ENCODE results near the gene GNL1. TPM values are rescaled to one million over a fixed set of nuclear protein-coding genes. Genes with fewer than 3 reads are reported as not detected.

Gene GNL1
- total and polyA plus RNA-seq, 2 of the 8 experiments (the other 6 are each of a cell fraction or from before 2014, with no cell fraction given) = 42.4 to 67.8 TPM

GRCh38 chr6:30493643-30494250, 62.5 kb downstream of the GNL1 start (continued):
- TF ChIP-seq ATF2 (IDR thresholded peaks at IDR 0.05; ENCODE audit: low read length) (no peak), POLR2AphosphoS5 (IDR thresholded peaks at IDR 0.05; ENCODE audit: low read depth, low read length) (no peak), KDM1A (IDR thresholded peaks at IDR 0.05; ENCODE audit: borderline replicate concordance, low read length) (no peak), EP300 (IDR thresholded peaks at IDR 0.05; ENCODE audit: borderline replicate concordance in 1 of 2, low read depth in 2 of 2, low read length in 2 of 2) (no peak), PHF8 (conservative IDR thresholded peaks at IDR 0.05; ENCODE audit: low read depth, low read length) (no peak), ZNF274 (IDR thresholded peaks at IDR 0.05; ENCODE audit: borderline replicate concordance, extremely low read depth, low read length) (no peak), SP4 (IDR thresholded peaks at IDR 0.05; ENCODE audit: low read length) (no peak), SP2 (IDR thresholded peaks at IDR 0.05; ENCODE audit: low read length) (no peak), CREB1 (IDR thresholded peaks at IDR 0.05) (0 out of 2 replicates have a peak, but pooled peaks have one; percentile 30), CHD1 (IDR thresholded peaks at IDR 0.05; ENCODE audit: low read depth, low read length) (no peak), RFX5 (IDR thresholded peaks at IDR 0.05; ENCODE audit: borderline replicate concordance, low read depth, low read length) (peak; percentile 36; the same call in 1 of the 2 replicates), SIX5 (IDR thresholded peaks at IDR 0.05; ENCODE audit: low read depth, low read length) (no peak), FOSL1 (IDR thresholded peaks at IDR 0.05; ENCODE audit: insufficient read depth, low read depth, low read length) (no peak), TEAD4 (IDR thresholded peaks at IDR 0.05; ENCODE audit: low read depth, low read length) (no peak), HDAC6 (IDR thresholded peaks at IDR 0.05; ENCODE audit: low read depth, low read length) (no peak), CBX5 (IDR thresholded peaks at IDR 0.05; ENCODE audit: low read depth, low read length) (no peak), CHD2 (IDR thresholded peaks at IDR 0.05; ENCODE audit: low read length) (no peak), BRCA1 (IDR thresholded peaks at IDR 0.05; ENCODE audit: low read depth, low read length) (no peak)
- TF ChIP-seq, protein P1, sequence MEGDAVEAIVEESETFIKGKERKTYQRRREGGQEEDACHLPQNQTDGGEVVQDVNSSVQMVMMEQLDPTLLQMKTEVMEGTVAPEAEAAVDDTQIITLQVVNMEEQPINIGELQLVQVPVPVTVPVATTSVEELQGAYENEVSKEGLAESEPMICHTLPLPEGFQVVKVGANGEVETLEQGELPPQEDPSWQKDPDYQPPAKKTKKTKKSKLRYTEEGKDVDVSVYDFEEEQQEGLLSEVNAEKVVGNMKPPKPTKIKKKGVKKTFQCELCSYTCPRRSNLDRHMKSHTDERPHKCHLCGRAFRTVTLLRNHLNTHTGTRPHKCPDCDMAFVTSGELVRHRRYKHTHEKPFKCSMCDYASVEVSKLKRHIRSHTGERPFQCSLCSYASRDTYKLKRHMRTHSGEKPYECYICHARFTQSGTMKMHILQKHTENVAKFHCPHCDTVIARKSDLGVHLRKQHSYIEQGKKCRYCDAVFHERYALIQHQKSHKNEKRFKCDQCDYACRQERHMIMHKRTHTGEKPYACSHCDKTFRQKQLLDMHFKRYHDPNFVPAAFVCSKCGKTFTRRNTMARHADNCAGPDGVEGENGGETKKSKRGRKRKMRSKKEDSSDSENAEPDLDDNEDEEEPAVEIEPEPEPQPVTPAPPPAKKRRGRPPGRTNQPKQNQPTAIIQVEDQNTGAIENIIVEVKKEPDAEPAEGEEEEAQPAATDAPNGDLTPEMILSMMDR (IDR thresholded peaks at IDR 0.05; ENCODE audit: control extremely low read depth in 1 of 3, insufficient read depth in 1 of 3, low read depth in 1 of 3, low read length in 3 of 3) = peak; percentile 79 to 90 (median 85)

Measured in H1 (cell line).